ENCODE data around the gene NHERF1. TPM values are rescaled to one million over a fixed set of nuclear protein-coding genes. Genes with fewer than 3 reads are reported as not detected.
A peak's percentile ranks its signal among the peaks of the same experiment; 100 is the strongest.

NHERF1 gene
- 100 to 1,000 TPM; 284 to 377 TPM for total RNA-seq

GRCh38 chr17:74748529-74749278 is at the start of gene NHERF1:
NHERF1 (plus strand) TSS chr17:74748628; CDS start chr17:74748847, 219 bp downstream.
- CTCF ChIA-PET = interaction anchor here (1.2 to 15.6 kb wide), 11 partner anchors 11 to 212 kb away, joined by 3 to 206 read pairs (median 21); partner anchors contain the start of genes NAT9 and RAB37
- peak within 1 kb of the TSS; percentile 100 for H3K4me3 Mint-ChIP-seq
- H3K36me3 Mint-ChIP-seq = peaks cover 48% of the 10 kb centered on the region
- H3K4me1 Mint-ChIP-seq = peaks cover 54% of the 10 kb centered on the region
- peak within 1 kb of the TSS; percentile 85 for H3K27ac Mint-ChIP-seq
- DNase-seq (peak; percentile 96), ATAC-seq (peak; percentile 87)
- H3K27me3 Mint-ChIP-seq = no peaks in the 10 kb centered on the region
- H3K9me3 Mint-ChIP-seq (ENCODE audit: low read depth) = no peaks in the 10 kb centered on the region

DNA sequence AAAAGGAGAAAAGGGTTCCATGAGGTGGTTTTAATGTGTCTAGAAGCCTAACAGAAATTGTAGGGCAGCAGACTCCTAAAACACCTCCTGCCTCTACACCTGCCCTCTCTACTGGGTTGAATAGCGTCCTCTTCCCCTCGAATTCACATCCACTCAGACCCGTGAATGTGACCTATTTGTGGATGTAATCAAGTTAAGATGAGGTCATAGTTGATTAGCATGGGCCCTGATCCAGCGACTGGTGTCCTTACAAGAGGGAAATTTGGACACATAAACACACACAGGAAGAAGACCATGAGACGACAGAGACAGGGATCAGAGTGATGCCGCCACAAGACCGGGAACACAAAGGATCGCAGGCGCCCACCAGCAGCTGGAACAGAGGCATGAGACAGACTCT is 49.2 kb upstream of the NHERF1 start:
- no peak for ATAC-seq
- H3K9me3 Mint-ChIP-seq (ENCODE audit: low read depth) = no peaks in the 10 kb centered on the region

GRCh38 chr17:74702116-74702871 is 46.1 kb upstream of the NHERF1 start:
- Mint-ChIP-seq H3K9me3 (ENCODE audit: low read depth) (no peaks in the 10 kb centered on the region), H3K4me1 (no peaks in the 10 kb centered on the region), H3K27me3 (peaks cover 45% of the 10 kb centered on the region), H3K36me3 (no peaks in the 10 kb centered on the region), H3K27ac (no peak overlapping the region), H3K4me3 (no peak overlapping the region)
- DNase-seq (no peak), ATAC-seq (no peak)
- CTCF ChIA-PET = interaction anchor here (1.0 kb wide), 1 partner anchor 30 kb away, joined by 3 read pairs; no protein-coding TSS in a partner anchor

More for the DNA sequence above, 49.2 kb upstream of the NHERF1 start:
- Mint-ChIP-seq H3K4me3 (no peak overlapping the region), H3K36me3 (no peaks in the 10 kb centered on the region), H3K27me3 (peaks cover 25% of the 10 kb centered on the region), H3K4me1 (no peaks in the 10 kb centered on the region), H3K27ac (no peak overlapping the region)
- no peak for DNase-seq
- CTCF ChIA-PET = no interaction called here

DNA sequence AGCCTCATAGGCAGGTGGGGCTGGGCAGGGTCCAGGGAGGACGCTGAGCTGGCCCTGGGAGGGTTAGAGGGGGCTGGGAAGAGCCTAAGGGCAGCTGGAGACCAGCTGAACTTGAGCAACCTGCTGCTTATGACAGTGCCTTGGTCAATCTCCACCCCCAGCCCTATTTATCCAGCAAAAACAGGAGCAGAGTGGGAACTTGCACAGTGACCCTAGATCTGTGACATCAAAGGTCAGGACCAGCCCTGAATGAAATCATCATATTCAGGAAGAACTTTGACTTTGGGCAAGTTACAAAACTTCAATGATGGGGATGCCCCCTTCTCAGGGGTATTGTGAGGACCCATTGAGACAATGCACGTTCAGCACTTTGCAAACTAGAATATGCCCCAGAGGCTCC is 45.1 kb upstream of the NHERF1 start:
- no peak overlapping the region for H3K27ac Mint-ChIP-seq
- CTCF ChIA-PET = no interaction called here

GRCh38 chr17:74704544-74704943 is 43.9 kb upstream of the NHERF1 start:
- CTCF ChIA-PET = interaction anchor here (0.8 kb wide), 1 partner anchor 47 kb away, joined by 3 read pairs; no protein-coding TSS in a partner anchor

More for the DNA sequence above, 45.1 kb upstream of the NHERF1 start:
- H3K4me3 Mint-ChIP-seq = no peak overlapping the region
- H3K36me3 Mint-ChIP-seq = no peaks in the 10 kb centered on the region
- H3K27me3 Mint-ChIP-seq = peaks cover 46% of the 10 kb centered on the region
- no peak for ATAC-seq
- no peaks in the 10 kb centered on the region for H3K9me3 Mint-ChIP-seq (ENCODE audit: low read depth)
- no peaks in the 10 kb centered on the region for H3K4me1 Mint-ChIP-seq
- DNase-seq = no peak

GRCh38 chr17:74711058-74711824 is 37.2 kb upstream of the NHERF1 start:
- Mint-ChIP-seq H3K27ac (no peak overlapping the region), H3K36me3 (no peaks in the 10 kb centered on the region), H3K4me1 (peaks cover 6% of the 10 kb centered on the region), H3K9me3 (ENCODE audit: low read depth) (no peaks in the 10 kb centered on the region), H3K4me3 (no peak overlapping the region), H3K27me3 (peaks cover 40% of the 10 kb centered on the region)
- ATAC-seq (no peak), DNase-seq (no peak)
- CTCF ChIA-PET = interaction anchor here (1.0 kb wide), 1 partner anchor 40 kb away, joined by 3 read pairs; no protein-coding TSS in a partner anchor

More at GRCh38 chr17:74704544-74704943, 43.9 kb upstream of the NHERF1 start:
- Mint-ChIP-seq H3K9me3 (ENCODE audit: low read depth) (no peaks in the 10 kb centered on the region), H3K4me3 (no peak overlapping the region), H3K36me3 (no peaks in the 10 kb centered on the region), H3K4me1 (no peaks in the 10 kb centered on the region), H3K27ac (no peak overlapping the region), H3K27me3 (peaks cover 44% of the 10 kb centered on the region)
- ATAC-seq = no peak
- no peak for DNase-seq

DNA sequence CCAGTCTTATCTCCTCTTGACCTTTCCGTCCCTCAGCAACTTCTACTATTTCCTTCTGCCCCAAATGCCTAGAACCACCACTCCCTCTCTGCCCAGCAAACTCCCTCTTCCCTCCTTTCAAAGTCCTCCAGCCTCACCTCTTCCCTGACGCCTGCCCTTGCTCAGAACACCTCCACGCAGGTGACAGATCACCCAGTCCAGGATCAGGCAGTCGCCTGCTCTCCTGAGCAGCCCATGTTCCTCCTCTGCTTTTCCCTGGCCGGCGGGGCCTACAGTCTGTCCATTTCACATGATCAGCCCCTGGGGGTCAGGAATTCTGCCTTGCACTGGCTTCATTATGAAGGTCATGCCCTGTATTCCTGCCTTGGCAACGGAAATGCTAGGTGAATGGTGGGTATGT is 36.1 kb upstream of the NHERF1 start:
- Mint-ChIP-seq H3K4me3 (no peak overlapping the region), H3K4me1 (peaks cover 6% of the 10 kb centered on the region), H3K9me3 (ENCODE audit: low read depth) (no peaks in the 10 kb centered on the region), H3K27me3 (peaks cover 35% of the 10 kb centered on the region), H3K36me3 (no peaks in the 10 kb centered on the region), H3K27ac (no peak overlapping the region)
- no peak for DNase-seq
- CTCF ChIA-PET = no interaction called here
- ATAC-seq = no peak

DNA sequence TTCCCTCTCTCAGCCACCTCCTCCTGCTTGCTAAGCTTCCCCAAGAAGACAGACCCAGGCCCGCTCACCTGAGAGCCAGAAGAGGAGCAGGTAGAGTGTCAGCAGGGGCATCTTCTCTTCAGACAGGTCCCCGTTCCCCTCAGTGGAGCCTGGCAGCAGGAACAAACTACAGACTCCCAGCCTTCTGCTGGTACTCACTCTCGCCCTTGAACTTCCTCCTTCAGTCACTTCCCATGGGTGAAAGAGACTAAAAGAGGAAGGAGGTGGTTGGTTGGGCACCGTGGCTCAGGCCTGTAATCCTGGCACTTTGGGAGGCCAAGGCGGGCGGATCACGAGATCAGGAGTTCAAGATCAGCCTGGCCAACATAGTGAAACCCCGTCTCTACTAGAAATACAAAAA is 35.7 kb upstream of the NHERF1 start, which contains the start of gene CD300LF:
Gene CD300LF, minus strand, starts transcription at position 168 of the 400 bp plus-strand sequence. Its CDS starts 57 bp downstream, at position 111.
- no peak within 1 kb of the TSS for H3K4me3 Mint-ChIP-seq
- H3K4me1 Mint-ChIP-seq = peaks cover 6% of the 10 kb centered on the region
- H3K27me3 Mint-ChIP-seq = peaks cover 38% of the 10 kb centered on the region
- no peaks in the 10 kb centered on the region for H3K36me3 Mint-ChIP-seq
- no peaks in the 10 kb centered on the region for H3K9me3 Mint-ChIP-seq (ENCODE audit: low read depth)
- no peak within 1 kb of the TSS for H3K27ac Mint-ChIP-seq
- ATAC-seq (no peak), DNase-seq (no peak)
- CTCF ChIA-PET = interaction anchor here (0.6 to 1.1 kb wide), 2 partner anchors 12 to 56 kb away, joined by 3 to 5 read pairs; no protein-coding TSS in a partner anchor

DNA sequence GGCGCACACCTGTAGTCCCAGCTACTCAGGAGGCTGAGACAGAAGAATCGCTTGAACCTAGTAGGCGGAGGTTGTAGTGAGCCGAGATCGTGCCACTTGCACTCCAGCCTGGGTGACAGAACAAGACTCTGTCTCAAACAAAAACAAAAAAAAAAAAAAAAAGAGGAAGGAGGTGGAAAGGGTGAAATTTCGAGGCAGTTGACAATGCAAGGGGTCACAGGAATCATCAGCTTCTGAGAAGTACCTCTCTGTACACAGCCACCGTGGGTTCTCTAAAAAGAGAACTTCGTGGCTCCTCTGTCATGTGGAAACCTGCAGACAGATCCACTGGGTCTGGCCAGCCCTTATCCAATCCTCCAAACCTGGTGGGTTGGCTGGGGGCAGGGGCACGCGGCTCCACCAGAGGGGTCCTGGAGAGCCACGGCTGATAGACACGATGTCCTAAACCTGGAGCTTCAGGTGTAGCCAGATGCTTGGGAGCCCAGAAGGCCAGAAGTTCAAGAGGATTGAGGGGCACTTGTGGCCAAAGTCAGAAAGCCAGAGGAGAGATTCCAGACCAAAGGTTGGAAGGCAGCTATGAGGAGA is 35.2 kb upstream of the NHERF1 start:
- no peak for ATAC-seq
- H3K4me3 Mint-ChIP-seq = no peak overlapping the region
- CTCF ChIA-PET = interaction anchor here (0.6 to 1.1 kb wide), 2 partner anchors 12 to 56 kb away, joined by 3 to 5 read pairs; no protein-coding TSS in a partner anchor
- no peak for DNase-seq
- H3K9me3 Mint-ChIP-seq (ENCODE audit: low read depth) = no peaks in the 10 kb centered on the region
- no peak overlapping the region for H3K27ac Mint-ChIP-seq
- H3K36me3 Mint-ChIP-seq = no peaks in the 10 kb centered on the region
- H3K27me3 Mint-ChIP-seq = peaks cover 38% of the 10 kb centered on the region
- H3K4me1 Mint-ChIP-seq = peaks cover 6% of the 10 kb centered on the region

GRCh38 chr17:74715144-74715543 is 33.3 kb upstream of the NHERF1 start:
- no peak overlapping the region for H3K27ac Mint-ChIP-seq

DNA sequence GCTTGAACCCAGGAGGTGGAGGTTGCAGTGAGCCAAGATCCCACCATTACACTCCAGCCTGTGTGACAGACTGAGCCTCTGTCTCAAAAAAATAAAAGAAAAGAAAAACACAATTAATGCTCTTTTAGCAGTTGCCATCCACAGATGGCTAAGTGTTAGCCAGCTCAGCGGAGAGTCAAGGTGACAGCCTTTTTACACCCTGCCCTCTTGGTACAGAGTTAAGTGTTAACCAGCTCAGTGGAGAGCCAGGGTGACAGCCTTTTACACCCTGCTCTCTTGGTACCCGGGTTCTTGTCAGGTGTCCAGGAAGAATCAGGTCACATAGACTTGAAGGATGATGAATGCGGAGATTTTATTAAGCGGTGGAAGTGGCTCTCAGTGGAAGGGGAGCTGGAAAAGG is 27.9 kb upstream of the NHERF1 start:
- CTCF ChIA-PET = interaction anchor here (1.9 kb wide), 1 partner anchor 16 kb away, joined by 7 read pairs; the partner anchor contains the start of gene RAB37
- H3K9me3 Mint-ChIP-seq (ENCODE audit: low read depth) = no peaks in the 10 kb centered on the region
- H3K4me3 Mint-ChIP-seq = no peak overlapping the region
- ATAC-seq = no peak
- DNase-seq = no peak
- H3K27ac Mint-ChIP-seq = no peak overlapping the region
- peaks cover 13% of the 10 kb centered on the region for H3K4me1 Mint-ChIP-seq
- H3K36me3 Mint-ChIP-seq = no peaks in the 10 kb centered on the region
- peaks cover 54% of the 10 kb centered on the region for H3K27me3 Mint-ChIP-seq

More at GRCh38 chr17:74715144-74715543, 33.3 kb upstream of the NHERF1 start:
- Mint-ChIP-seq H3K36me3 (no peaks in the 10 kb centered on the region), H3K27me3 (peaks cover 48% of the 10 kb centered on the region), H3K9me3 (ENCODE audit: low read depth) (no peaks in the 10 kb centered on the region), H3K4me1 (peaks cover 6% of the 10 kb centered on the region), H3K4me3 (no peak overlapping the region)
- no peak for DNase-seq
- CTCF ChIA-PET = interaction anchor here (0.6 kb wide), 1 partner anchor 103 kb away, joined by 3 read pairs; no protein-coding TSS in a partner anchor
- ATAC-seq = no peak

- no peak overlapping the region for H3K27ac Mint-ChIP-seq
- no peak for DNase-seq
- no peak overlapping the region for H3K4me3 Mint-ChIP-seq
- ATAC-seq = no peak
- no peaks in the 10 kb centered on the region for H3K36me3 Mint-ChIP-seq
- H3K27me3 Mint-ChIP-seq = peaks cover 45% of the 10 kb centered on the region
- CTCF ChIA-PET = interaction anchor here (5.3 kb wide), 1 partner anchor 14 kb away, joined by 32 read pairs; the partner anchor contains the start of gene RAB37
- peaks cover 13% of the 10 kb centered on the region for H3K4me1 Mint-ChIP-seq
- H3K9me3 Mint-ChIP-seq (ENCODE audit: low read depth) = no peaks in the 10 kb centered on the region
Observed at GRCh38 chr17:74722782-74723181, 25.6 kb upstream of the NHERF1 start.
